ENCODE results near the gene SFTPB.
"Not testable (repeated sequence)": the region's sequence is repeated elsewhere in the genome, so short reads cannot be mapped to it uniquely, and the experiment has no call there.

SFTPB gene

GRCh38 chr2:85660725-85661124, 7.3 kb downstream of the SFTPB start:
- DNase-seq (ENCODE audit: insufficient read length, low spot score): no peak
- no peak for FAIRE-seq
- TF ChIP-seq POLR2AphosphoS5 (IDR thresholded peaks at IDR 0.05; ENCODE audit: low read depth, low read length) (no peak), TAF1 (IDR thresholded peaks at IDR 0.05; ENCODE audit: low read depth, low read length) (no peak), SPI1 (IDR thresholded peaks at IDR 0.05; ENCODE audit: low read depth, low read length) (no peak), PAX5 (IDR thresholded peaks at IDR 0.05; ENCODE audit: insufficient read depth, low read length, severe bottlenecking) (no peak), POU2F2 (IDR thresholded peaks at IDR 0.05; ENCODE audit: low read depth, low read length) (no peak), POLR2A (IDR thresholded peaks at IDR 0.05; ENCODE audit: low read depth, low read length) (no peak)

GRCh38 chr2:85660301-85660700, 7.7 kb downstream of the SFTPB start:
- not testable (repeated sequence) for FAIRE-seq; DNase-seq (ENCODE audit: insufficient read length, low spot score)

GRCh38 chr2:85659324-85659981, 8.5 kb downstream of the SFTPB start:
- FAIRE-seq (no peak), DNase-seq (ENCODE audit: insufficient read length, low spot score) (no peak)
- no peak for TF ChIP-seq POU2F2 (IDR thresholded peaks at IDR 0.05; ENCODE audit: low read depth, low read length)

GRCh38 chr2:85657399-85657798, 10.6 kb downstream of the SFTPB start:
- FAIRE-seq: not testable (repeated sequence)

GRCh38 chr2:85656468-85656867, 11.5 kb downstream of the SFTPB start:
- TF ChIP-seq POU2F2 (IDR thresholded peaks at IDR 0.05; ENCODE audit: low read depth, low read length): no peak
- no peak for TF ChIP-seq POLR2A (IDR thresholded peaks at IDR 0.05; ENCODE audit: low read depth, low read length)
- FAIRE-seq: no peak
- DNase-seq (ENCODE audit: insufficient read length, low spot score): no peak

More at GRCh38 chr2:85657399-85657798, 10.6 kb downstream of the SFTPB start:
- not testable (repeated sequence) for DNase-seq (ENCODE audit: insufficient read length, low spot score)

GRCh38 chr2:85655961-85656417, 12.0 kb downstream of the SFTPB start:
- no peak for DNase-seq (ENCODE audit: insufficient read length, low spot score)
- FAIRE-seq: no peak

GRCh38 chr2:85653996-85654395, 14.0 kb downstream of the SFTPB start:
- DNase-seq (ENCODE audit: insufficient read length, low spot score) (no peak), FAIRE-seq (no peak)

More at GRCh38 chr2:85655961-85656417, 12.0 kb downstream of the SFTPB start:
- TF ChIP-seq POU2F2 (IDR thresholded peaks at IDR 0.05; ENCODE audit: low read depth, low read length) (no peak), POLR2A (IDR thresholded peaks at IDR 0.05; ENCODE audit: low read depth, low read length) (no peak), PAX5 (IDR thresholded peaks at IDR 0.05; ENCODE audit: insufficient read depth, low read length, severe bottlenecking) (no peak), SPI1 (IDR thresholded peaks at IDR 0.05; ENCODE audit: low read depth, low read length) (no peak), TAF1 (IDR thresholded peaks at IDR 0.05; ENCODE audit: low read depth, low read length) (no peak), POLR2AphosphoS5 (IDR thresholded peaks at IDR 0.05; ENCODE audit: low read depth, low read length) (no peak)

GRCh38 chr2:85652056-85652455, 15.9 kb downstream of the SFTPB start:
- DNase-seq (ENCODE audit: insufficient read length, low spot score) (no peak), FAIRE-seq (no peak)
- TF ChIP-seq PAX5 (IDR thresholded peaks at IDR 0.05; ENCODE audit: insufficient read depth, low read length, severe bottlenecking) (no peak), POLR2A (IDR thresholded peaks at IDR 0.05; ENCODE audit: low read depth, low read length) (no peak), SPI1 (IDR thresholded peaks at IDR 0.05; ENCODE audit: low read depth, low read length) (no peak), POLR2AphosphoS5 (IDR thresholded peaks at IDR 0.05; ENCODE audit: low read depth, low read length) (no peak), TAF1 (IDR thresholded peaks at IDR 0.05; ENCODE audit: low read depth, low read length) (no peak), POU2F2 (IDR thresholded peaks at IDR 0.05; ENCODE audit: low read depth, low read length) (no peak)

More at GRCh38 chr2:85653996-85654395, 14.0 kb downstream of the SFTPB start:
- TF ChIP-seq SPI1 (IDR thresholded peaks at IDR 0.05; ENCODE audit: low read depth, low read length) (no peak), POLR2AphosphoS5 (IDR thresholded peaks at IDR 0.05; ENCODE audit: low read depth, low read length) (no peak), TAF1 (IDR thresholded peaks at IDR 0.05; ENCODE audit: low read depth, low read length) (no peak)

GRCh38 chr2:85651097-85651496, 16.9 kb downstream of the SFTPB start:
- DNase-seq (ENCODE audit: insufficient read length, low spot score): no peak
- FAIRE-seq: no peak
- TF ChIP-seq PAX5 (IDR thresholded peaks at IDR 0.05; ENCODE audit: insufficient read depth, low read length, severe bottlenecking) (no peak), POLR2AphosphoS5 (IDR thresholded peaks at IDR 0.05; ENCODE audit: low read depth, low read length) (no peak), TAF1 (IDR thresholded peaks at IDR 0.05; ENCODE audit: low read depth, low read length) (no peak), SPI1 (IDR thresholded peaks at IDR 0.05; ENCODE audit: low read depth, low read length) (no peak), POU2F2 (IDR thresholded peaks at IDR 0.05; ENCODE audit: low read depth, low read length) (no peak), POLR2A (IDR thresholded peaks at IDR 0.05; ENCODE audit: low read depth, low read length) (no peak)

- no peak for TF ChIP-seq SPI1 (IDR thresholded peaks at IDR 0.05; ENCODE audit: low read depth, low read length)
- TF ChIP-seq POLR2A (IDR thresholded peaks at IDR 0.05; ENCODE audit: low read depth, low read length): no peak
- no peak for TF ChIP-seq PAX5 (IDR thresholded peaks at IDR 0.05; ENCODE audit: insufficient read depth, low read length, severe bottlenecking)
- FAIRE-seq (no peak), DNase-seq (ENCODE audit: insufficient read length, low spot score) (no peak)
These were observed 17.5 kb downstream of the SFTPB start for GRCh38 chr2:85650456-85650855.

Data from GM12891 (cell line).